Anterior cingulate cortex (tissue), 58 donors: Measurements from ENCODE around the gene SMAD5.

Experiments used
- DNase-seq, 58 donors: peaks; one replicate each; lab custom pipeline; 2025; lab: John Stamatoyannopoulos, UW

The SMAD5 gene

DNA sequence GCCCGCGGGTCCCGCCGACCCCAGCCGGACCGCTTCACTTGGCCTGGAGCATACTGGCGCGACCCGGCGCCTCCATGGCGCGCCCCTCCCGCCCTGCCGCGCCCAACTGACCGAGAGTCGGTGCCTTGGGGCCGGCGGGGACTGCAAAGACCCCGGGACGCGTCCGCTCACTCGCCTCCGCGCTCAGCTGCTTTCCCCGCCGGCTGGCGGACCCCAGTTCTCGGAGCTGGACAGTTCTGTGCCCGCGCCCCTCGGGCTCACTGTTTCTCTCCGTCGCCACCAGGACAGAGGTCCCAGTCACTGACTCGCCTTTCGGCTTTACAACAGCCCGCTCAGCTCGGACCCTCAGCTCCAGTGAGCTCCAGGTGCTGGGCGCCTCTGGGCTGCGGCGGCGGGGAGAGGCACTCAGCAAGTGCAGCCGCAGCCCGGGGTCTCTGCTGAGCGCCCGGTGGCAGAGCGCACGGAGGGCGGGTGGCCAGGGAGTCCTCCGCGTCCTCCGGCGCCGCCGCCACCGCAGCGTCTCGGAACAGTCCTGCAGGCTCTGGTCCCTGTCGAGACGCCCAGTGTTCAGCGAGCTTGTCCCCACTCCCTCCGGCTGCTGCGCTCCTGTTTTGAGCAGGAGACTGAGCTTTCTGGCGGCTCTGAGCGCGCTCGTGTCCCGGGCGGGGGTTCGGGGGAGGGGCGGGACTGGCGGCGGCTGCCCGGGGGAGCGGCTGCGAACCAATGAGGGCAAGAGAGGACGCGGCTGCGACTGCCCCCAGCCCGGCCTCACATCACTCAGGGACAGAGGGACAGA, 60.1 kb downstream of the SMAD5 start, which contains the start of gene SMIM32:
Gene SMIM32, minus strand, starts transcription at position 637 of the 796 bp plus-strand sequence. CDS start 638 bp downstream, outside the sequence.
- DNase-seq, result peak in 4 of 58 donors; percentile 13 to 30 (median 22)

- no peak for DNase-seq
Observed at GRCh38 chr5:136193322-136193935, 60.8 kb downstream of the SMAD5 start.

DNA sequence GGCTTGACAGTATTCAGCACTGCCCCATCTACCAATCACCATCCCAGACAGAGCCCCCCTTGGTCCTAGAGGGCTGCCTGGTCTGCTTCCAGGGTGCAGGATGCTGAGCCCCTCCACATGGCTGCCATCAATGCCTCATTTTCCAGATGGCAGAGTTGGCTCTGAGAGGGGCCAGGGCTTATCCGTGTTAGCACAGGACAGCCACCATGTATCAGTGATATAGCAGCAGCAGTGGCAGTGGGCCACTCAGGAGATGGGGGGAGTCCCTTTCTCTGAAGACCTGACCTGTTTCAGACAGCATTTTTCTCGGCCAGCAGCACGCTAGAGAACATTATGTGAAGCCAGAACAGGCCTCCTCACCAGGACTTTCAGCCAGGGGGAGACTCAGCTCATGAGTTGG, 61.9 kb downstream of the SMAD5 start:
- no peak for DNase-seq

DNA sequence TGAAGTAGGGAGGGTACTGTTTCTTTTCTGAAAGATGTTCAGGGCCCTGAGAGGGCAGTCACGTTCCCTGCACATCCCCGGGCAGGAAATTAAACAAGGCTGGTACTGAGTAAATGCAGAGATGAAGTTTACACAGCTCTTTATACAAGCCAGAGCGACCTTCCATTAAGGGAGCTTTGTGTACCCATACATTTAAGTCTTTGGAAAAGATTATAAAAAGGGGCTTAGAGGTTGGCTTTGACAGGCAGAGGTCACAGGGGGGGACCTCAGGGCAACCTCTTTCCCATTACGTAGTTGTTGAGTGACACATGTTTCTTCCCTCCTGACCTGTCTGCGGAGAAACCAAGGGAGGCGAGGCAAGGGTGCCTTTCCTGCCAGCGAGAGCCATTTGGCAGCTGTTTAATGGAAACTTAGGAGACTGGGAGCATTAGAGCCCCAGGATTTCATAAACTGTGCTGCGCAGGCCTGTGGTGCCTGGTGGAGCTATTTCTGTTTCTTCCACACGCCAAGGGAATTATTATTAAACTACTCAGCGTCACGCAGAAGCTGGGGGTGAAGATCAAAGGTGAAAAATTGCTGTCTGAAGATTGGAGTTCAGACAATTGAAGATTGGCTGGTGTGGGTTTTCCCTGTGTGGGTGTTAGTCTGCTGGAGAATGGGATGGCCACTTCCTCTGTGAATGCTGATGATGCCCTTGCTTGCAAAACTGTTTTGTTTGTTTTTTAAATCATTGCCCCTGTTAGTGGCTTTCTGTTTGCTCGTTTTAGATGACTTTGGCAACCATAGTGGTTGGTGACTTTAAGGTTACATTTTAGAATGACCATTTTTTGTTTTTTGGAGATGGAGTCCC, 63.6 kb downstream of the SMAD5 start:
- peak in 1 of 58 donors; percentile 14 for DNase-seq

DNA sequence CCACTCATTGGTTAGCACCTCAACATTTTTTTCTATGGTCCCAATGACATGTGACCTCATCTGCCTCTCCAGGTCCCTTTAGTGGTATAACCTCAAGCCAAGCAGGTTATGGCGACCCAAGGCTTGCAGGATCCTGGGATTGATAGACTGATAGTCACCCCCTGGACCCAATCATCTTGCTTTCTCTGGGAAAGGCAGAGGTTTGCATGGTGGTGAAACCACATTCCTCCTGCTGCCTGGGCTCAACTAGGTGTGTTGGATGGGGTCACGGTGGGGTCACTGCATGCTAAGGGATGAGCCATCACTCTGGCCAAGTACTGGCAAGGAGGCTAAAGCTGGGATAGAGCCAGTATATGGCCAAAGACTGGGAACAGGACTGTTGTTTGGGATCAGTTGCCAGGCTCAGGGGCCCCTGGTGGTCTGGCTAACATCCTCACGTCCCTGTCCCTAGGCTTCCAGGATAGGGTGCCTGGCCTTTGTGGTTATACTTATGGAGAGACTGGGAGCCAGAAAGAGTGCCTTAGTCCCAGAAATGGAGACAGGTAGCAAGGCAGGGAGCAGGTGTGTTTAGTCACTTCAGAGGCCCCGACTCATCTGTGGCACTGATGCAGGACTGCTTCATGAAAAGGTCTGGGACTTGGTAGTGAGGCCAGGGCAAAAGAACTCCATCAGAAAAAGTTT, 65.0 kb downstream of the SMAD5 start:
- DNase-seq, result no peak

- no peak for DNase-seq
Observed at GRCh38 chr5:136198453-136198852, 65.8 kb downstream of the SMAD5 start.

GRCh38 chr5:136199408-136199807, 66.8 kb downstream of the SMAD5 start:
- DNase-seq, result no peak

DNA sequence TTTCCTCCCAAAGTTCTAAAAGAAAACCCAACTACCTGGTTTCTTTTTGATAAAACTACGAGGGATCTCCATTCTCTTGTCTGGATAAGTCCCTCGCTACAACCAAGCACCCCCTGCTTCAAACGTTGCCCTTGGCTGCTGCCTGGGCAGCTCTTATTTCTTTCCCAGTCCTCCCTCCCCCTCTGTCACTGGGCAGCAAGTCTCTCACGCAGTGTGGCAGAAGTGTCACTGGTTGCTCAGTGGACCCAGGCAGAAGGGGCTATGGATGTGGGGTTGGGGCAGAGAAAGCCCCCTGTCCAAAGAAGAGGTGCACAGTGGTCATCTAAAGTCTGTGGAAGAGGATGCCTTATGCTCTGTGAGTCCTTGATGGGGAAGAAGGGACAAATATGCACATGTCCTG, 67.5 kb downstream of the SMAD5 start:
- DNase-seq, result no peak

DNA sequence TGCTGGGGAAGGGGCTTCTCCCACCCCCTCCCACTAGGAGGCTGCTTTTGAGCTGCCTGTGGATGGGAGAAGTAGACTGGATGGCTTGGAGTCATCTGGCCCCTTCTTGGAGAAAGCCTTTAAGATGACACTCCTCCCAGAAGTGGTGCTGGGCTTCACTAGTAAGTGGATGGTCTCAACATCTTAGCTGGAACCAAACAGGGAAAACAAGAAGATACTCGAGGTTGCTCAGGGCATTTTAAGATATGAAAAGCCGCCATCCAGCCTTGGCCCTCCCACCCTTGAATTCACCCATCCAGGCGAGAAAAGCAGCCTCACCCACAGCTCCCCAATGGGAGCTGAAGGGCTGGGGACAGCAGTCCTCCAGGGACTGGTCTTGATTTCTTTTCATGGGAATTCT, 68.1 kb downstream of the SMAD5 start:
- no peak for DNase-seq

DNA sequence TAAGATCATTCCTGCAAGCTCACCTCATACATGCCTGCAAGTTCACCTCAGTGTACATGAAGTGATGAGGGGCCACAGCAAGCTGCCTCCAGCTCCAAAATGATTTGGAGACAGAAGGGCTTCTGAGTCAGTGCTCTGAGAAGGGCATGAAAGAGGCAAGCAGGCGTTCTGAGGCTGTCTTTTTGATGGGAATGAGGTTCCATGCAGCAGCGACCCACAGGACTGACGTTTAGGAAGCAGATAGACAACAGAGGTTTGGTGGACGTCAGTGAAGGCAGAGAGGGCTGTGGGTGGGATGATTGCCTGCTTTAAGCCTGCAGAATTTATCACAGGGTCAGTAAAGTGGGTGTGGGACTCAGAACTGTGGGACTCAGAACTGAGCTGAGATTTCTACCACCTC, 69.2 kb downstream of the SMAD5 start:
- no peak for DNase-seq

GRCh38 chr5:136202469-136203205, 70.0 kb downstream of the SMAD5 start:
- DNase-seq, result no peak

DNA sequence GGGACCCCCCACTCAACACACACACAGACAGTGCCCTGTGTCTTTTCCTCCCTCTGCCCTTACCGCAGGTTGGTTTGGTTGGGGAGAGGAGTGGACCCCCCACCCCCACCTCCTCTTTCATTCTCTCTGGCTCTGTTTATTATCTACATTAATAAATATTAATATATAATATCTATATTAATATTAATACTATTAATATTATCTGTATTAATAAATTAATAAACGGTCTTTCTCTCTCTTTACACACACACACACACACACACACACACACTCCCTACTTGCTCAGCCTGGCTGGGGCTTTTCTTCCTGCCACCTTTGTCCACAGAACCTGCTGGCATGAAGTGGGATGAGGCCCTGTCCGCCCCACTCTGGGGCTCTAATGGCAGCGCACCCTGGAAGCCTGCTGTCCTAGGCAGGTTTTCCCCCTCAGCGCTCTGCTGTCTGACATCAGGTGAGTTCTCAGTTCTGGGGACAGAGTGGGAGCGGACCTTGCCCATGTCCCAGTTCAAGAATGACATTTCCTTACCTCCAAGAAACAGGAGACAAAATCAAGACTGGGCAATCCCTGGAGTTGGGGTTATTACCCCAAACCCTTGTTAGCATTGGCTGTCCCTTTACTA, 70.8 kb downstream of the SMAD5 start:
- no peak for DNase-seq

- no peak for DNase-seq
Observed at GRCh38 chr5:136205061-136205702, 72.5 kb downstream of the SMAD5 start.

DNA sequence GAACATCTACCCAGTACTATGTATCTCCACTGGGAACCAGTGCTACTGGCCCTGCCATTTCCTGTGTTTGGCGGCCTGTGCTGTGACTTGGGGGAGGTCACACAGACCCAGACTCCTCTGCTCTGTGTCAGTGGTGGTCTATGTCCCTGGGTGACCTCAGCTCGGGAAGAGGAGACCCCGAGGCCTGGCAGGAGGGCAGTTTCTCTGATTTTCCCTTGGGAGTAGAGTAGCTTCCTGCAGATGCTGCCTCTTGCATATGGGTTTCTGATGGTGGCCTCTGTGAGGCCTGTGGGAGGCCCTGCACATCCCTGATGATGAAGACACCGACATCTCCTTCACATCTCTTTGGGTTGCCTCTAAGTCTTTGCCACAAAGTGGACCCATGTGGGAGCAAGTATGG, 73.3 kb downstream of the SMAD5 start:
- no peak for DNase-seq

DNA sequence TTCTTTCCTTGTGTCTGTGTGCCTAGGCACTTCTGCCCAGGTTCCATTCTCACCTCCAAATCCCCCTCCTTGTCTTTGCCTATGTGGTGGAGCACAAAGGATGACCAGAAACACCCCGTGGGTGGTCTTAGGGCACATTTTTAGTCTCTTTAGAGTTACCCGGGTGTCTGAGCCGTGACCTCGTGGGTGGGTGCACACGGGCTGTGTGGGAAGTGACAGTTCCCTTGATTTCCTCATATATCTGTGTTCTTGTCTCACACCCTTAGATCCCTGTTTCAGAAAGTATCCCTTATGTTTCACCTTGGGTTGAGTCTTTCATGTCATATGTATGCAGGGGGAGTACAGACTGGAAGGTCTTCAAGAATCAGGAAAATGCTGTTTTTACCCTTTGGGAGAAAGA, 73.7 kb downstream of the SMAD5 start:
- no peak for DNase-seq

DNA sequence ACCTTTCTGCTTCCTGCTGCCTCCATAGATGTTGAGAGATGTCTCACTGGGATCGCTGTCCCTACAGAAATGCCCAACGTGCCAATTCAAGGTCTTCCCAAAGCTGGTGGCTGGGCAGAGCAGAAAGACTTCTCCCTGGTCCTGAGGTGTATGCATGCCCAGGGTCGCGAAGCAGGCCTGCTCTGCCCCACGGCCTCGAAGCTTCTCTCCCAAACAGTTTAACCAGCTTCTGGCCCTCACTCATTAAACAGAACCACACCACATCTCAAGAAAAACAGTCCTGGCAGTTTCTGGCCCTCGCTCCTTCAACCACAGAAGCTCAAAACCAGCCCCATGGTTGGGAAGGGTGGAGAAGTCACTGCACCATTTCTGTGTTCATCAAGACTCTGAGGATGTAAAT, 75.0 kb downstream of the SMAD5 start:
- no peak for DNase-seq

DNA sequence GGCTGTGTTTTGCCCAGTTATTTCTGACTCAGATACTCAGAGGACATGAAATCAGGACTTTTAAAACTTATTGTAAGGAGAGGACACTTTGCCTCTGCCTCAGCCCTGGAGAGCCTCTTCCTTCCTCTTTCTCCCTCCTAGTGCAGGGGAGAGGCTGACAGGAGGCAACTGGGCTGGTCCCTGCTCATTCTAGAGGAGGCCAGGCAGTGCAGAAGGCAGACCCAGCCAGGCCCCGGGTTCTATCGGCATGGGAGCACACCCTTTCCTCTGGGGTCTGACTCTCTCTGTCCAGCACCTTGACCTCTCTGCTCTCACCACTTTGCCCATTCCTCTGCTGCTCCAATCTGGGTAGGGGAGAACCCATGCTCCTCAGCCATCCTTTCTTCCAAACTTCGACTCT, 76.3 kb downstream of the SMAD5 start:
- no peak for DNase-seq

DNA sequence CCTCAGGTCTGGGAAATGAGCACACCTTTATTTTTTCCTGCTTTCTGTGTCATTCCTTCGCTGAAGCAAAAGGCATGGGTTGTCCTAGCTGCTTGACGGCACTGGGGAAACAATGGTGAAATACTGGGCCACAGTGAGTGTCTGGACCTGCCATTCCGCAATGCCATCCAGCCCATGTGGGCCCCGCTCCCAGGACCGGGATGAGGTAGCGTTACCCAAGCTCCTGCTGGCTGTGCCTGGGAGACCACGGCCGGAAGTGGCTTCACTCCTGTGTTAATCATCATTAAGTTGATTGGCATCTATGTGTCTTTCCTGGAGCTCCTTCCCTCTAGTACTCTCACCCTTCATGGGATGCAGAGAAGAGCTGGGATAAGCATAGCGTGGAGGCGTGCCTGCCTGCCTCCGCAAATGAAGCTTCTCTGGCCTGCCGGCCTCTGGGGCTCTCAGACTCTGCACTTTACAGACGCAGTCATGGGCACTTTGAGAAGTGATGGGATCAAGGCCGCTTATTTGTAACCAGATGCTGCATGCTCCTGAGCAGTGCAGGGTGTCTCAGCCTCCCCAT, 76.8 kb downstream of the SMAD5 start:
- DNase-seq, result no peak

GRCh38 chr5:136210259-136210658, 77.6 kb downstream of the SMAD5 start:
- peak in 1 of 58 donors; percentile 40 for DNase-seq
